Measurements from ENCODE around the gene CACNA1I.
A peak's percentile ranks its signal among the peaks of the same experiment; 100 is the strongest.
"Not testable (repeated sequence)": the region's sequence is repeated elsewhere in the genome, so short reads cannot be mapped to it uniquely, and the experiment has no call there.

CACNA1I gene

DNA sequence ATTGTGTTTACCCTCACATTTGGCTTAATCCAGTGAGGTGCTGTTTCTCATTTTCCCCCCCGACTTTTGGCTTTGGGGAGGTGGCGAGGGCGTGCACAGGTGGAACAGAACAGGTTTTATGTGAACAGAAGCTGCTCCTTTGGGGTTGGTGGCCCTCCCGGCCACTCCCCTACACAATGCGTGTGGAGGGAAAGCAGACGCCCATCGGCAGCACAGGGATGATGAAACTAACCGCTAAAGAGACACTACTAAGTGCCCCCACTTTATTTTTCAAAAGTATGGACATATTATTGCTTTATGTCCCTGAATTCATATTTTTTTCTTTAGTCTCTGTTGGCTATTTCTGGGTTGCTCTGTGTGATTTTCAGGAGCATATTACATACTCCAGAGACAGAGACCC is 162.1 kb downstream of the CACNA1I start:
- H3K4me1 Mint-ChIP-seq, result no peaks in the 10 kb centered on the region
- H3K27me3 Mint-ChIP-seq, result peaks cover 10% of the 10 kb centered on the region
- no peak for ATAC-seq
- no peak overlapping the region for H3K4me3 Mint-ChIP-seq
- DNase-seq, result no peak
- H3K27ac Mint-ChIP-seq, result no peak overlapping the region
- no peaks in the 10 kb centered on the region for H3K9me3 Mint-ChIP-seq

DNA sequence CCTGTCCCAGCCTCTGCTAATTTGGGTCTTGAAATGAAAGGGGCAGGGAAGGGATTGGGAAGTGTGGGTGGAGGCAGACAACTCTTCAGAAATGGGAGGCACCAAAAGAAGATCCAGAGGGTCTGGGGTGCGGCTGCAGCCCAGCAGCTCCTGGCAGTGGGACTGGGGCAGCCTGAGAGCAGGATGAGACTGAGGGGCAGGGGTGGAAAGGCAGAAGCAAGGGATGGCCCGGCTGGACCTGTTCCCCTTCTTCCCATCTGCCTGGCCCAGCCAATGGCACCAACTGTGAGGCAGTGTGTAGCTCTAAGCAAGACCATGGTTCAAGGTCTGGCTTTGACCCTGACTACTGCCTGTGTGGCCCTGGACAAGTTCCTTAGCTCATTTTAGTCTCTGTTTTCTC is 162.6 kb downstream of the CACNA1I start:
- Mint-ChIP-seq H3K4me3 (no peak overlapping the region), H3K27ac (peak overlapping the region in 1 of 2 donors; percentile 24), H3K27me3 (peaks cover 9% of the 10 kb centered on the region), H3K4me1 (no peaks in the 10 kb centered on the region), H3K9me3 (no peaks in the 10 kb centered on the region)
- no peak for DNase-seq
- ATAC-seq, result no peak

DNA sequence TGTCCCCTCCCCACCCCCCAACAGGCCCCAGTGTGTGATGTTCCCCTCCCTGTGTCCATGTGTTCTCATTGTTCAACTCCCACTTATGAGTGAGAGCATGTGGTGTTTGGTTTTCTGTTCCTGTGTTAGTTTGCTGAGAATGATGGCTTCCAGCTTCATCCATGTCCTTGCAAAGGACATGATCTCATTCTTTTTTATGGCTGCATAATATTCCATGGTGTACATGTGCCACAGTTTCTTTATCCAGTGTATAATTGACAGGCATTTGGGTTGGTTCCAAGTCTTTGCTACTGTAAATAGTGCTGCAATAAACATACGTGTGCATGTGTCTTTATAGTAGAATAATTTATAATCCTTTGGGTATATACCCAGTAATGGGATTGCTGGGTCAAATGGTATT is 163.5 kb downstream of the CACNA1I start:
- H3K27me3 Mint-ChIP-seq, DNase-seq, H3K9me3 Mint-ChIP-seq, ATAC-seq, H3K4me3 Mint-ChIP-seq, H3K27ac Mint-ChIP-seq, H3K4me1 Mint-ChIP-seq: not testable (repeated sequence)

DNA sequence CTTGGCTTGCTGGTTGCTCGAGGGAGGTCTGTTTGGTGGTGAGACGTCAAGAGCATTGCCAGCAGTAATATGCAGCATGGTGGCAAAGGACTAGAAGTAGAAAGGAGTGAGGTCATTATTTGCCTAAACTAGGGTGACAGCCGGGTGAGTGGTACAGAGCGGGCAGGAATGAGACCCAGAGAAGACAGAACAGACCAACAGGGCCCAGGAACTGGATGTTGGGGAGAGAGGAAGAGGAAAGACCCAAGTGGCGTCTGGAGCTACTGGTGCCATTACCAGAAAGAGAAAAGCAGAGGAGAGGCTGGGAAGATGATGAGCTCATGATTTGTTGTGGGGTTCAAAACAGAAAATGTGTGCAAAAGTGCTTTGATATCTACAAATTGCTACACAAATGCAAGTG is 164.3 kb downstream of the CACNA1I start:
- Mint-ChIP-seq H3K9me3 (peaks cover 0 to 4% of the 10 kb centered on the region in 2 donors), H3K27ac (peak overlapping the region in 1 of 2 donors; percentile 12), H3K4me3 (no peak overlapping the region), H3K27me3 (peaks cover 9% of the 10 kb centered on the region), H3K4me1 (no peaks in the 10 kb centered on the region)
- no peak for ATAC-seq
- DNase-seq, result no peak

DNA sequence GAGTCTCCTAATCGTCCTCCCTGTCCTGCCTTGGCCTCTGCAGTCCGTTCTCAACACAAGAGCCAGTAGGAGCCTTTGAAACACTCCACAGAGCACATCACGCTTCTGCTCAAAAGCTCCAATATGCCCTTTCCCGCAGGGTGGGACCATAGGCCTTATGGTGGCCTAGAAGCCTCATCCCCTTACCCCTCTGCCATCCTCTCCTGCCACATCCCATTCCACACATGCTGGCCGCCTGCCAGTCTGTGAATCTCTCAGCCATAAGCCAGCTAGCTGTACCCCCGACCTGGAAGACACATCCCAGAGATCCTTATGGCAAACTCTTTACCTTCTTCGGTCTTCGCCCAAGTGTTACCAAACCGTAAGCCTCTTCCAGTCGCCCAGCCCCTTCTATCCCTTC is 165.2 kb downstream of the CACNA1I start:
- Mint-ChIP-seq H3K9me3 (peaks cover 0 to 4% of the 10 kb centered on the region in 2 donors), H3K4me1 (no peaks in the 10 kb centered on the region), H3K4me3 (no peak overlapping the region), H3K27ac (no peak overlapping the region), H3K27me3 (peaks cover 9% of the 10 kb centered on the region)
- ATAC-seq (no peak), DNase-seq (no peak)

DNA sequence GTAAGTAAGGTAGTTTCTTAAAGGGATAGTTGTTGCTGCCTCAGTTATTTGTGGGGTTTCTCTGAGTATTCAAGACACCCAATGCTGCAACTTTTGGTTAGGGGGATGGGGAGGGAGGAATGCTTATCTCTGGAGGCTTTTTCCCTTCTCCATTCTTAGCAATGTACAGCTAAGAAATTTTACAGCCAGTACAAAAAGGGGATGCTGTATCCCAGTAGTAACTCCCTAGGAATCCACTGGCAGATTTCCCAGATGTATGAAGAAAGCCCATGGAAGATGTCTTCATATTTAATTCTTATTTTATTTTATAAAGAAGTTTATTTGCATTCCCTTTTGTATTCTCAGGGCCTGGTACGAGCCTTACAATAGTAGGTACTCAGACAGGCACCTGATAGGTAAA is 168.2 kb downstream of the CACNA1I start:
- Mint-ChIP-seq H3K27me3 (peaks cover 24% of the 10 kb centered on the region), H3K4me1 (peaks cover 5% of the 10 kb centered on the region), H3K27ac (no peak overlapping the region), H3K9me3 (peaks cover 0 to 4% of the 10 kb centered on the region in 2 donors), H3K4me3 (no peak overlapping the region)
- DNase-seq (no peak), ATAC-seq (no peak)

All from stimulated activated naive CD8-positive, alpha-beta T cell treated with anti-CD3 and anti-CD28 coated beads, Interleukin-15, amount 100 ng/mL, for 72 hours (primary cell).